Keratinocyte (primary cell): ENCODE measurements around the gene AKAP6. TPM values are rescaled to one million over a fixed set of nuclear protein-coding genes. Genes with fewer than 3 reads are reported as not detected.

ENCODE experiments used
- DNase-seq: peaks from one replicate; pipeline ENCODE4 v3.0.0-alpha.2; 2011; ENCODE audit warnings: low read depth, missing footprints, low spot score
- FAIRE-seq: peaks from 2 replicates; lab custom pipeline; 2011; peaks lifted over from hg19 to GRCh38; lab: Jason Lieb, UNC
- H2AFZ ChIP-seq: 2 replicates; pipeline ENCODE4 v1.6.0; 2012; ENCODE audit warnings: low read length, control low read depth, inconsistent platforms; ENCODE audit not compliant: control insufficient read depth
- H3K27ac ChIP-seq: 2 replicates; pipeline ENCODE4 v1.5.1; 2011; ENCODE audit warnings: low read length; ENCODE audit not compliant: control insufficient read depth, insufficient read depth
- H3K27me3 ChIP-seq: 3 replicates; pipeline ENCODE4 v1.6.0; 2011; ENCODE audit warnings: low read length; ENCODE audit not compliant: control insufficient read depth, insufficient read depth; ENCODE audit errors: extremely low read depth
- H3K36me3 ChIP-seq, 2 experiments: 2 replicates in 1 of 2; 3 replicates in 1 of 2; pipeline ENCODE4 v1.5.1; 2011; ENCODE audit warnings: low read length in 2 of 2, mild to moderate bottlenecking in 1 of 2; ENCODE audit not compliant: control insufficient read depth in 2 of 2, insufficient read depth in 2 of 2; ENCODE audit errors: extremely low read depth in 1 of 2
- H3K4me1 ChIP-seq: 3 replicates; pipeline ENCODE4 v1.5.1; 2011; ENCODE audit warnings: low read length; ENCODE audit not compliant: control insufficient read depth, insufficient read depth; ENCODE audit errors: extremely low read depth
- H3K4me2 ChIP-seq: 3 replicates; pipeline ENCODE4 v1.6.0; 2011; ENCODE audit warnings: low read depth, low read length; ENCODE audit not compliant: control insufficient read depth, insufficient read depth; ENCODE audit errors: extremely low read depth
- H3K4me3 ChIP-seq, 3 experiments: fragments of 200-600 bp in 1 of 3; sonication (generic) in 1 of 3; 2 replicates in 2 of 3; 3 replicates in 1 of 3; pipeline ENCODE4 v1.5.1; 2011 to 2016; ENCODE audit warnings: low read length in 3 of 3, mild to moderate bottlenecking in 3 of 3, control low read depth in 2 of 3, inconsistent platforms in 1 of 3, low read depth in 1 of 3, mixed read lengths in 1 of 3, mixed run types in 1 of 3, moderate library complexity in 1 of 3; ENCODE audit not compliant: control insufficient read depth in 2 of 3, insufficient read depth in 2 of 3; ENCODE audit errors: extremely low read depth in 1 of 3
- H3K79me2 ChIP-seq: 2 replicates; pipeline ENCODE4 v1.6.0; 2012; ENCODE audit warnings: low read length; ENCODE audit not compliant: control insufficient read depth, insufficient read depth
- H3K9ac ChIP-seq: 3 replicates; pipeline ENCODE4 v1.6.0; 2011; ENCODE audit warnings: low read length; ENCODE audit not compliant: control insufficient read depth, insufficient read depth; ENCODE audit errors: extremely low read depth
- H3K9me1 ChIP-seq: 3 replicates; pipeline ENCODE4 v1.6.0; 2011; ENCODE audit warnings: low read length; ENCODE audit not compliant: control insufficient read depth, insufficient read depth; ENCODE audit errors: extremely low read depth
- H3K9me3 ChIP-seq: 2 replicates; pipeline ENCODE4 v1.5.1; 2012; ENCODE audit warnings: low read depth, low read length; ENCODE audit not compliant: control insufficient read depth
- H4K20me1 ChIP-seq: 3 replicates; pipeline ENCODE4 v1.6.0; 2011; ENCODE audit warnings: low read length; ENCODE audit not compliant: control insufficient read depth, insufficient read depth; ENCODE audit errors: extremely low read depth
- EZH2 ChIP-seq: IDR thresholded peaks from one replicate; pipeline ENCODE4 v1.6.1; 2012; ENCODE audit warnings: inconsistent platforms, mild to moderate bottlenecking, low read length, moderate library complexity
- dilution Hi-C: fragments of 300-500 bp; cut with MboI; formaldehyde crosslinking; loops from one replicate; pipeline ENCODE4 v1.7.0; 2020; ENCODE audit warnings: low sequenced_read_pairs; ENCODE audit not compliant: extremely low pct_ligation_motif_present
- polyA plus RNA-seq, 5 experiments: library from polyadenylated mRNA; depleted of rRNA in 3 of 5; stranded (reverse) in 3 of 5; stranded (forward) in 1 of 5; unstranded in 1 of 5; fragments of >200 nt; gene quantifications; 1 replicate in 1 of 5; 2 replicates in 3 of 5; 3 replicates in 1 of 5; pipeline versions ENCODE4 v1.2.1 to v1.2.3, GENCODE V29; 2011 to 2012; ENCODE audit warnings: missing spikeins in 2 of 5, low read depth in 1 of 5, low replicate concordance in 1 of 5
- TF ChIP-seq, protein P1 (sequence below), 3 experiments: IDR thresholded peaks in 1 of 3; conservative IDR thresholded peaks in 1 of 3; optimal IDR thresholded peaks in 1 of 3; 2 replicates in 2 of 3; 3 replicates in 1 of 3; pipeline versions ENCODE3 to v1.5.1; 2011; ENCODE audit warnings: low read length in 3 of 3, mild to moderate bottlenecking in 3 of 3, moderate library complexity in 2 of 3, control low read depth in 1 of 3, inconsistent platforms in 1 of 3; ENCODE audit not compliant: insufficient read depth in 2 of 3; ENCODE audit errors: extremely low read depth in 1 of 3

Gene AKAP6
- polyA plus RNA-seq, 1 donor (not counting 4 experiments of a cell fraction or from before 2014, with no cell fraction given) = 2.0 TPM

DNA sequence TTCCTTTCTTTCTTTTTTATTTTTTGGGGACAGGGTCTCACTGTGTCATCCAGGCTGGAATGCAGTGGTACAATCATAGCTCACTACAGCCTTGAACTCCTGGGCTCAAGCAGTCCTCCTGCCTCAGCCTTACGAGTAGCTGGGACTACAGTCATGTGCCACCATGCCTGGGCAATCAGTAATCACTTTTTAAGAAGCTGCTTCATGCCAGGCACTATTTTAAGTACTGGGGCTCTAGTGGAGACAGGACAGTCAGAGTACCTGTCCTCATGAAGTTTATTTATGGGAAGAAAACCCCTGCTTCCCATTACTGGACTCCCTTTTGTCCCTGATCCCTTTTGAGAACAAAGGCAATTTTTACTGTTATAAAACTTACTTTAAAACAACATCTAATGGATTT, 485.6 kb downstream of the AKAP6 start:
- Histone ChIP-seq H3K9me3 (no peaks in the 10 kb centered on the region), H3K27me3 (no peaks in the 10 kb centered on the region), H3K4me2 (no peak overlapping the region), H3K4me3 (no peak overlapping the region), H3K9me1 (no peaks in the 10 kb centered on the region), H2AFZ (no peak overlapping the region), H3K27ac (no peak overlapping the region), H3K36me3 (no peaks in the 10 kb centered on the region), H3K79me2 (no peaks in the 10 kb centered on the region), H3K9ac (no peak overlapping the region), H3K4me1 (no peaks in the 10 kb centered on the region), H4K20me1 (no peaks in the 10 kb centered on the region)
- DNase-seq (no peak), FAIRE-seq (no peak)
- TF ChIP-seq EZH2 = no peak
- TF ChIP-seq, protein P1, sequence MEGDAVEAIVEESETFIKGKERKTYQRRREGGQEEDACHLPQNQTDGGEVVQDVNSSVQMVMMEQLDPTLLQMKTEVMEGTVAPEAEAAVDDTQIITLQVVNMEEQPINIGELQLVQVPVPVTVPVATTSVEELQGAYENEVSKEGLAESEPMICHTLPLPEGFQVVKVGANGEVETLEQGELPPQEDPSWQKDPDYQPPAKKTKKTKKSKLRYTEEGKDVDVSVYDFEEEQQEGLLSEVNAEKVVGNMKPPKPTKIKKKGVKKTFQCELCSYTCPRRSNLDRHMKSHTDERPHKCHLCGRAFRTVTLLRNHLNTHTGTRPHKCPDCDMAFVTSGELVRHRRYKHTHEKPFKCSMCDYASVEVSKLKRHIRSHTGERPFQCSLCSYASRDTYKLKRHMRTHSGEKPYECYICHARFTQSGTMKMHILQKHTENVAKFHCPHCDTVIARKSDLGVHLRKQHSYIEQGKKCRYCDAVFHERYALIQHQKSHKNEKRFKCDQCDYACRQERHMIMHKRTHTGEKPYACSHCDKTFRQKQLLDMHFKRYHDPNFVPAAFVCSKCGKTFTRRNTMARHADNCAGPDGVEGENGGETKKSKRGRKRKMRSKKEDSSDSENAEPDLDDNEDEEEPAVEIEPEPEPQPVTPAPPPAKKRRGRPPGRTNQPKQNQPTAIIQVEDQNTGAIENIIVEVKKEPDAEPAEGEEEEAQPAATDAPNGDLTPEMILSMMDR (optimal IDR thresholded peaks at IDR 0.05 in 1 of 3, IDR thresholded peaks at IDR 0.05 in 1 of 3, conservative IDR thresholded peaks at IDR 0.05 in 1 of 3; ENCODE audit: extremely low read depth in 1 of 3, insufficient read depth in 2 of 3, low read length in 3 of 3) = no peak
- dilution Hi-C loops = no loop called here

DNA sequence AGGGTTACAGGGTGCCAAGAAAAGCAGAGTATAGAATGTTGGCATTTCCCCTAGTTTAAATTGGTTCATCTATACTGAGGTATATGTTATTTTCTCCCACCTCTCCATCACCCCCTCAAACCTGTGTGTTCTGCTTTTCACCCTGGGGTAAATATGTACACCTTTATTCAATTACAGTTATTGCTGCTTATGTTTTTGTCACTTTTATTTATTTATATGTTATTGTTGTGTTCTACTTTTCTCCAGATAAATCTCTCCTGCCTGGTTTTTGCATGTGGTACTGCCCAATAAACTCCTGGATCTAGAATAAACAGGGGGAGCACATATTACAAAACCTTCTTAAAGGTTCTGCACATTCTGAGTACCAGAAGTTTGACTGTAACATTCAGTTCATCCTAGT, 487.5 kb downstream of the AKAP6 start:
- no peak for TF ChIP-seq EZH2
- TF ChIP-seq, protein P1 (optimal IDR thresholded peaks at IDR 0.05 in 1 of 3, IDR thresholded peaks at IDR 0.05 in 1 of 3, conservative IDR thresholded peaks at IDR 0.05 in 1 of 3; ENCODE audit: extremely low read depth in 1 of 3, insufficient read depth in 2 of 3, low read length in 3 of 3) = no peak
- H3K9me1 ChIP-seq = no peaks in the 10 kb centered on the region
- no peak for FAIRE-seq
- H3K79me2 ChIP-seq = no peaks in the 10 kb centered on the region
- no peak overlapping the region for H3K4me3 ChIP-seq
- dilution Hi-C loops = no loop called here
- DNase-seq = no peak
- no peaks in the 10 kb centered on the region for H3K4me1 ChIP-seq
- H3K36me3 ChIP-seq = no peaks in the 10 kb centered on the region
- H3K27me3 ChIP-seq = no peaks in the 10 kb centered on the region
- H4K20me1 ChIP-seq = no peaks in the 10 kb centered on the region
- H2AFZ ChIP-seq = no peak overlapping the region
- no peaks in the 10 kb centered on the region for H3K9me3 ChIP-seq
- no peak overlapping the region for H3K27ac ChIP-seq
- H3K9ac ChIP-seq = no peak overlapping the region
- H3K4me2 ChIP-seq = no peak overlapping the region
